IPS-15b (cell line): ENCODE measurements around the gene FLRT1.

Source experiments
- H3K27me3 ChIP-seq: one replicate; pipeline ENCODE4 v1.6.1; 2013; ENCODE audit warnings: low read length; ENCODE audit not compliant: control insufficient read depth, insufficient read depth
- H3K36me3 ChIP-seq: one replicate; pipeline ENCODE4 v1.6.1; 2013; ENCODE audit warnings: low read length; ENCODE audit not compliant: control insufficient read depth, insufficient read depth
- H3K4me1 ChIP-seq: one replicate; pipeline ENCODE4 v1.6.1; 2013; ENCODE audit warnings: mild to moderate bottlenecking, low read length; ENCODE audit not compliant: control insufficient read depth, insufficient read depth
- H3K4me3 ChIP-seq: one replicate; pipeline ENCODE4 v1.5.1; 2013; ENCODE audit warnings: low read depth, low read length
- H3K9ac ChIP-seq: one replicate; pipeline ENCODE4 v1.6.1; 2013; ENCODE audit warnings: low read depth, mild to moderate bottlenecking, low read length
- H3K9me3 ChIP-seq: one replicate; pipeline ENCODE4 v1.6.1; 2013; ENCODE audit warnings: mild to moderate bottlenecking, low read length; ENCODE audit not compliant: control insufficient read depth, insufficient read depth

Gene FLRT1

DNA sequence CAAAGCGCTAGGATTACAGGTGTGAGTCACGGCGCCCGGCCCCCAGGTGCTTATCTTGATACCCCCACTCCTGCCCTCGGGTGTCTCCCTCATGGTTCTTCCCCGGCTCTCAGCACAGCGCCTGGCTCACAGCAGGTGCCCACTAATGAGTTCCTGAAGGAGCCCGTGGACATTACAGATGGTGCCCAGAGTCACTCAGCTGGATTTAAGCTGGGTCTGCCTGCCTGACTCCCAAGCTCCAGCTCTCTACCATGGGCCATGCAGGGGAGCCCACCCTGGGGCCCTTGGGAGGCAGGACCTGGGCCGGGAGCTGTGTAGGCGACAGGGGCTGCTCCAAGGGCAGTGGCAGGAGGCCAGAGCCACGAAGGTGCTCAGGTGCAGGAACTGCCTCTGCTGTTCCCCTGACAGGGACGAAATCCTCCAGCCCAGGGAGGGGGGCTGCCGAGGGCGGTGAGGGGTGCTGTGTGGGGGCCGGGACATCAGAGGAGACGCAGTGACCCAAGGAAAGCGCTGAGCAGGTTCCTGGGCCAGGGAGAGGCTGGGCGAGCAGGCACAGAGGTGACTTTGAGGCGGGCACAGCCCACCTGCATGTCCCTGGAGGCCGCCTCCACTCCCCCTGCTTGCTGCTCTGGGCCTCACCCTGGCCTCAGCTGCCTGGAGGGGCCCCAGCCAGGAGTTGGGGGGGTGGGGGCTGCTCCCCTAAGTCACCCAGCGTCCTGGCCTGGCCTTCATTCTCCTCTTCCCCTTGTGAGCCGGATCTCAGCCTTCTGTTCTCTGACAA, 14.6 kb upstream of the FLRT1 start:
- Histone ChIP-seq H3K4me1 (peaks cover 6% of the 10 kb centered on the region), H3K9ac (no peak overlapping the region), H3K27me3 (peaks cover 6% of the 10 kb centered on the region), H3K4me3 (no peak overlapping the region), H3K9me3 (no peaks in the 10 kb centered on the region), H3K36me3 (no peaks in the 10 kb centered on the region)

GRCh38 chr11:64021757-64022093, 14.0 kb upstream of the FLRT1 start:
- H3K9me3 ChIP-seq, result no peaks in the 10 kb centered on the region
- no peak overlapping the region for H3K9ac ChIP-seq
- peaks cover 6% of the 10 kb centered on the region for H3K4me1 ChIP-seq

GRCh38 chr11:64022125-64022784, 13.5 kb upstream of the FLRT1 start:
- Histone ChIP-seq H3K9me3 (no peaks in the 10 kb centered on the region), H3K4me3 (no peak overlapping the region), H3K4me1 (peaks cover 8% of the 10 kb centered on the region), H3K36me3 (no peaks in the 10 kb centered on the region), H3K27me3 (peaks cover 6% of the 10 kb centered on the region), H3K9ac (no peak overlapping the region)

More at GRCh38 chr11:64021757-64022093, 14.0 kb upstream of the FLRT1 start:
- Histone ChIP-seq H3K27me3 (peaks cover 6% of the 10 kb centered on the region), H3K36me3 (no peaks in the 10 kb centered on the region), H3K4me3 (no peak overlapping the region)

DNA sequence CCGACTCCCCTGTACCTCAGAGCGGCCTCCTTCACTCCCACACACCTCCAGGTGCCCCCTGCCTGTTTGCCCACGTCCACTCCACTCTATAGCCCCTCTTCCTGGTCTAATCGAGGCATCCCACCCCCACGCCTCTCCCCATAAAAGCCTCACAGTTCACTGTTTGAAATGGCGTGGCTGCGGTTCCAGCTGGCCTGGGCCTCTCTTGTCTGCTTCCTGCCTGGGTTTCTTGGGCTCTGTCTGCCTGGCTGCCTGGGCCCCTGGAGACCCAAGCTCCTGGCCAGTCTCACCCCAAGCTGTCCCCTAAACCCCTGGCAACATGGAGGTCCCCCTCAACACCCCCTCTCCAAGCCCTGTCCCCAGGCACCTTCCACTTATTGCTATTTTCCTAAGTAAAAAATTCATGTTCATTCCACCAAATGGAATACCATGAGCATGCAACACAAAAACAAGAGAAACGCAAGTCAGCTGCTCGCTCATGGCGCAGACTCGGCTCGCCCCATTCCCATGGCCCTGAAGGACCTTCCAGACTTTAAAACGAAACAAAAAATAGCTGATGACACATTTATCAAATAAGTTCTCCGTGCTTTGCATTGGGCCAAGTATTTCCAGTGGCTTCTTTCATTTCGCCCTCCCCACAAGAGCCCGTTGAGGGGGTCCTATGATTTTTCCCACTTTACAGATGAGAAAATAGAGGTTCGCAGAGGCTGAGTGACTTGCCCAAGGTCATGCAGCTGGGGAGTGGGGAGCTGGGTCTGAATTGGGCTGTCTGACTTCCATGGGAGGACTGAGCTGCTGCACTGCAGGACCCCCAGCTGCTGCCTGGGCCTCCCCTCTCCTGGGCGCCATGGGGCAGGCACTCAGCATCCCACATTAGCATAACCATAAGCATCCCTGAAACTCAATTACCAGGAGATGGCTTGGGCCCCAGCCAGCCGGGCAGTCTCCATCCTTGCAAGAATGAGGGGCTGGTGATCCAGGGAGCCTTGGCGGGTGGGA, 11.7 kb upstream of the FLRT1 start:
- Histone ChIP-seq H3K9me3 (no peaks in the 10 kb centered on the region), H3K4me1 (peaks cover 15% of the 10 kb centered on the region)

GRCh38 chr11:64025205-64025604, 10.5 kb upstream of the FLRT1 start:
- Histone ChIP-seq H3K4me1 (peaks cover 16% of the 10 kb centered on the region), H3K27me3 (peaks cover 13% of the 10 kb centered on the region), H3K36me3 (no peaks in the 10 kb centered on the region), H3K9ac (no peak overlapping the region), H3K4me3 (no peak overlapping the region), H3K9me3 (no peaks in the 10 kb centered on the region)

More for the DNA sequence above, 11.7 kb upstream of the FLRT1 start:
- no peak overlapping the region for H3K4me3 ChIP-seq
- no peaks in the 10 kb centered on the region for H3K36me3 ChIP-seq
- peaks cover 6% of the 10 kb centered on the region for H3K27me3 ChIP-seq
- no peak overlapping the region for H3K9ac ChIP-seq

DNA sequence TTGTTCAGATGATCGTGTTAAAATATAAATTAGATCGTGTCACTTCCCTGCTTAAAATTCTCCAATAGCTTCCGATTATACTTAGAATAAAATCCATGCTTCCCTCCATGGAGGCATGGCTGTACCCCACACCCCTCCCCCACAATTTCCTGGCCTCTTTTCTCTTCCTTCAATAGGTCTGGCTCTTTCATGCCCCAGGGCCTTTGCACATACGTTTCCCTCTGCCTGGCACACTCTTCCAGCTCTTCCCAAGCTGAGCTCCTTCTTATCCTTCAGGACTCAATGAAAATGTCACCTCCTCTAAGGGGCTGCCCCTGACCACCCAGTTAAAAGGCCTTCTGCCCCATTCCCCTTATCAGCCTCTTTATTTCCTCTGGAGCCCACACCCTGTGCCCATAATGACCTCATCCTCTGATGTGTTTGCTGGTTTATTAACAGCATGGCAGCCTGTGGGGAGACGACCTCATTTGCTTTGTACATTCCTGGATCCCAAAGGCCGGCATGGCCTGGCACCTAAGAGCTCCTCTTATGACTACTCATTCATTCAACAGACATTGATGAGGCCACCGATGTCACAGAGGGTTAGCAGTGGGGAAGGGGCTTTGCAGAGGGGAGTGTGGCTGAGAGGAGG, 9.0 kb upstream of the FLRT1 start:
- no peak overlapping the region for H3K9ac ChIP-seq
- H3K9me3 ChIP-seq, result no peaks in the 10 kb centered on the region
- no peak overlapping the region for H3K4me3 ChIP-seq
- no peaks in the 10 kb centered on the region for H3K36me3 ChIP-seq
- H3K4me1 ChIP-seq, result peaks cover 16% of the 10 kb centered on the region
- peaks cover 19% of the 10 kb centered on the region for H3K27me3 ChIP-seq

GRCh38 chr11:64027651-64028397, 7.9 kb upstream of the FLRT1 start:
- H3K9me3 ChIP-seq, result no peaks in the 10 kb centered on the region
- H3K4me3 ChIP-seq, result peak overlapping the region; percentile 39
- no peaks in the 10 kb centered on the region for H3K36me3 ChIP-seq
- peaks cover 31% of the 10 kb centered on the region for H3K27me3 ChIP-seq
- H3K9ac ChIP-seq, result no peak overlapping the region
- H3K4me1 ChIP-seq, result peaks cover 16% of the 10 kb centered on the region

GRCh38 chr11:64028398-64029115, 7.2 kb upstream of the FLRT1 start:
- H3K4me3 ChIP-seq, result peak overlapping the region; percentile 39
- H3K4me1 ChIP-seq, result peaks cover 16% of the 10 kb centered on the region
- H3K9ac ChIP-seq, result no peak overlapping the region
- no peaks in the 10 kb centered on the region for H3K9me3 ChIP-seq
- peaks cover 36% of the 10 kb centered on the region for H3K27me3 ChIP-seq
- H3K36me3 ChIP-seq, result no peaks in the 10 kb centered on the region

GRCh38 chr11:64029773-64030172, 6.0 kb upstream of the FLRT1 start:
- Histone ChIP-seq H3K4me1 (peaks cover 14% of the 10 kb centered on the region), H3K27me3 (peaks cover 43% of the 10 kb centered on the region), H3K9ac (no peak overlapping the region)

DNA sequence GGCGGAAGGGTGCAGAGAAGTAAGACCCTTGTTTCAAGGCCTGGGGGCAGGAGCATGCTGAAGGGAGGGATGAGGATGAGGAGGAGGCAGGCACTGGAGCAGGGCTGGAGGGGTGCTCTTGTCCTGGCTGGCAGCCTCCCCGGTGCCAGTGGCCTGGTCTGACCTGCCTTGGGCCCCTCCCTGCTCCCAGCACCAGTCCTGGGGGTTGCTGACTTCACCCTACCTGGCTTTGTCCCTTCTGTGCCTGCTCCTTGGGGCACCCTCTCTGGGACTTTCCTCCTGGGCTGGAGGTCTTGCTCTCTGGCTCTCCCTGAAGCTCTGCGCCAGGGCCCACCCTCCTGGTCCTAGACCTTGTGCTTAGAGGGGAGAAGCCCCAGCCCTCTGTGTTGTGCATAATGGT, 4.7 kb upstream of the FLRT1 start:
- H3K27me3 ChIP-seq, result peaks cover 49% of the 10 kb centered on the region
- no peak overlapping the region for H3K4me3 ChIP-seq
- H3K9me3 ChIP-seq, result no peaks in the 10 kb centered on the region
- no peak overlapping the region for H3K9ac ChIP-seq
- H3K4me1 ChIP-seq, result peaks cover 12% of the 10 kb centered on the region
- H3K36me3 ChIP-seq, result no peaks in the 10 kb centered on the region

More at GRCh38 chr11:64029773-64030172, 6.0 kb upstream of the FLRT1 start:
- Histone ChIP-seq H3K36me3 (no peaks in the 10 kb centered on the region), H3K9me3 (no peaks in the 10 kb centered on the region), H3K4me3 (no peak overlapping the region)
